WERI-Rb-1 (cell line): ENCODE results near the gene NDUFS4.
"Not testable (repeated sequence)": the region's sequence is repeated elsewhere in the genome, so short reads cannot be mapped to it uniquely, and the experiment has no call there.

Experiments used
- DNase-seq: peaks from one replicate; pipeline ENCODE4 v3.0.0-alpha.2; 2020
- H3K27ac ChIP-seq: fragments of 250-450 bp; sonication (Bioruptor Pico); 2 replicates; pipeline ENCODE4 v1.5.1; 2020; ENCODE audit warnings: mild to moderate bottlenecking, moderate library complexity
- H3K27me3 ChIP-seq: fragments of 250-450 bp; sonication (Bioruptor Pico); 2 replicates; pipeline ENCODE4 v1.5.1; 2021; ENCODE audit warnings: mild to moderate bottlenecking, low read depth, moderate library complexity; ENCODE audit not compliant: insufficient read depth, severe bottlenecking
- H3K36me3 ChIP-seq: fragments of 250-450 bp; sonication (Bioruptor Pico); 2 replicates; pipeline ENCODE4 v1.5.1; 2020; ENCODE audit warnings: mild to moderate bottlenecking, moderate library complexity
- H3K4me3 ChIP-seq: 2 replicates; pipeline ENCODE4 v1.5.1; 2011; ENCODE audit warnings: low read depth, mild to moderate bottlenecking, control low read depth, low read length
- H3K9me3 ChIP-seq: fragments of 250-450 bp; sonication (Bioruptor Pico); 2 replicates; pipeline ENCODE4 v1.5.1; 2021; ENCODE audit warnings: mild to moderate bottlenecking, moderate library complexity; ENCODE audit not compliant: severe bottlenecking
- TF ChIP-seq, protein P1 (sequence below): IDR thresholded peaks from 2 replicates; pipeline ENCODE4 v1.5.1; 2011; ENCODE audit warnings: low read depth, mild to moderate bottlenecking, control low read depth, inconsistent platforms, low read length

The NDUFS4 gene

DNA sequence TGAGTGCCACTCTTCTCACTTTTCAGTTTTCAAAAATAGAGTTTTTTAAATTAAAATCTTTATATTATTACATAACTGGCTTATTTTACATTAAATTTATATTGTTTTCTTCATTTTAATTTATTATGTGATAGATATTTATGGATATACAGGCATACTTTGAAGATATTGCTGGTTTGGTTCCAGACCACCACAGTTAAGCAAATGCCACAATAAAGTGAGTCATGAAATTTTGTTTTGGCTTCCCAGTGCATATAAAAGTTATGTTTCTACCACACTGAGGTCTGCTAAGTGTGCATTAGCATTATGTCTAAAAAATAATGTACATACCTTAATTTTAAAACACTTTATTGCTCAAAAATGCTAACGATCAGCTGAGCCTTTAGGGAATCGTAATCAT, 47.4 kb downstream of the NDUFS4 start:
- DNase-seq, result no peak
- no peak overlapping the region for H3K4me3 ChIP-seq

GRCh38 chr5:53608897-53609296, 48.5 kb downstream of the NDUFS4 start:
- H3K9me3 ChIP-seq, H3K27me3 ChIP-seq, H3K4me3 ChIP-seq, H3K27ac ChIP-seq, DNase-seq: not testable (repeated sequence)
- peaks cover 13% of the 10 kb centered on the region; the same call in 1 of the 2 replicates for H3K36me3 ChIP-seq

More for the DNA sequence above, 47.4 kb downstream of the NDUFS4 start:
- TF ChIP-seq, protein P1, sequence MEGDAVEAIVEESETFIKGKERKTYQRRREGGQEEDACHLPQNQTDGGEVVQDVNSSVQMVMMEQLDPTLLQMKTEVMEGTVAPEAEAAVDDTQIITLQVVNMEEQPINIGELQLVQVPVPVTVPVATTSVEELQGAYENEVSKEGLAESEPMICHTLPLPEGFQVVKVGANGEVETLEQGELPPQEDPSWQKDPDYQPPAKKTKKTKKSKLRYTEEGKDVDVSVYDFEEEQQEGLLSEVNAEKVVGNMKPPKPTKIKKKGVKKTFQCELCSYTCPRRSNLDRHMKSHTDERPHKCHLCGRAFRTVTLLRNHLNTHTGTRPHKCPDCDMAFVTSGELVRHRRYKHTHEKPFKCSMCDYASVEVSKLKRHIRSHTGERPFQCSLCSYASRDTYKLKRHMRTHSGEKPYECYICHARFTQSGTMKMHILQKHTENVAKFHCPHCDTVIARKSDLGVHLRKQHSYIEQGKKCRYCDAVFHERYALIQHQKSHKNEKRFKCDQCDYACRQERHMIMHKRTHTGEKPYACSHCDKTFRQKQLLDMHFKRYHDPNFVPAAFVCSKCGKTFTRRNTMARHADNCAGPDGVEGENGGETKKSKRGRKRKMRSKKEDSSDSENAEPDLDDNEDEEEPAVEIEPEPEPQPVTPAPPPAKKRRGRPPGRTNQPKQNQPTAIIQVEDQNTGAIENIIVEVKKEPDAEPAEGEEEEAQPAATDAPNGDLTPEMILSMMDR, result no peak
- Histone ChIP-seq H3K36me3 (peaks cover 13% of the 10 kb centered on the region; the same call in 1 of the 2 replicates), H3K9me3 (no peaks in the 10 kb centered on the region), H3K27me3 (no peaks in the 10 kb centered on the region), H3K27ac (no peak overlapping the region)

DNA sequence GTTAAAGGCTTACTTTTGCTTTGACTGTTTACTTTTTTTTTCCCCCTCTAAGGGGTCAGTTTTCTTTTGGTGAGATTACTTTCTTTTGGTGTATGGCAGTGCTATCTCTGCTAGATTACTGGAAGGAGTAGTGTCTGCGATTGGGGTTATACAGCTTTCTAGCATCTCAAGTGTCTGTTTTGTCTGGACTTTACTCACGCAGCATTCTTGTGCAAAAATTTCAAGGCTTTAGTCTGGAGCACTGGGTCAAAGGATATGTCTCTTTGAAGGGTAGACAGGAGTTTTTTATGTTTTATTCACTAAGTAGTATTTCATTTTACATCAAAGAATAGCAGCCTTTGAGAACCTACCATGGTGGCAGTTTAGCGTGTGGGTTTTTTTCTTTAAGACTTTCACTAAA, 52.6 kb downstream of the NDUFS4 start:
- no peaks in the 10 kb centered on the region for H3K9me3 ChIP-seq
- no peak overlapping the region for H3K4me3 ChIP-seq
- TF ChIP-seq, protein P1, result no peak
- H3K27ac ChIP-seq, result no peak overlapping the region
- no peak for DNase-seq
- no peaks in the 10 kb centered on the region for H3K27me3 ChIP-seq
- no peaks in the 10 kb centered on the region for H3K36me3 ChIP-seq

DNA sequence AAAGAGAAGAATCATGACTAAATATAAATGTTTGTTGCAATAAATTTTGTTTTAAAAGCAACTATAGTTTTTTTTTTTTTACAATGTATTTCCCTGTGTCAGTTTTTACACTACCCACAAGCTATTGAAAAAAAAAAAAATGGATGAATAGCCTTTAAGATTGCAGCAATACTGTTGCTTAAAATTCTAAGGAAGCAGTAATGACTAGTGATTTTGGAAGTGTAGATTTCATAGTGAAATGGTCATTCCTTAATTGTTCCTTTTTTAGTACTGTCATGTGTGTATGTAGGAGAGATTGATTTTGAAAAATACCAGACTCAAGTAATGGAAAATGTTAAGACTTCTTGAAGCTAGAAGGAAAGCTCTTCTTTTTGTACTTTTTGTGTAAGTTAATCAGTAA, 53.1 kb downstream of the NDUFS4 start:
- Histone ChIP-seq H3K27me3 (no peaks in the 10 kb centered on the region), H3K4me3 (no peak overlapping the region), H3K27ac (no peak overlapping the region), H3K9me3 (no peaks in the 10 kb centered on the region), H3K36me3 (no peaks in the 10 kb centered on the region)
- DNase-seq, result no peak
- TF ChIP-seq, protein P1, result no peak

DNA sequence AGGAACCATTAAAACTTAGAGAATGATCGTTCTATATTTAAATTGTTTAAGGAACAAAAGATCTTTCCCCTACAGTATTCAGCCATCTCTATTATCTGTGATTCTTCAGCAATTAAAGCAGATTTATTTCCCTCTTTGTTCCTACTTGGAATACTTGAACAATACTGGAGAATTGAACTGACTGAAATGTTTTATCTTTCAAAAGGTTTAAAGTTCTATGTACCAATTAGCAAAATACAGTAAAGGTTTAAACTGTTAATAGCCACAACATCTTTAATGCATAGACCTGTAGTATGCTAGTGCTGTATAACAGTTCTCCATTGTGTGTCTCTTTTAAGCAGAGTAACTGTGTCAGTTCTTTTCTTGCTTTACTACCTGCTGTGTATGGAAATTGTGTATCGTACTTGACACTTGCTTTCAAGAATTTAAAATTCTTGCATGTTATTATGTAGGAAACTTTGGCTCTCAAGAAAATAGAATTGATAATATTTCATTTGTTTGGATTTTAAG, 54.0 kb downstream of the NDUFS4 start:
- Histone ChIP-seq H3K4me3 (no peak overlapping the region), H3K9me3 (no peaks in the 10 kb centered on the region), H3K27ac (no peak overlapping the region), H3K27me3 (no peaks in the 10 kb centered on the region), H3K36me3 (no peaks in the 10 kb centered on the region)
- no peak for DNase-seq
- TF ChIP-seq, protein P1, result no peak

- DNase-seq, result no peak
- no peak overlapping the region for H3K27ac ChIP-seq
- TF ChIP-seq, protein P1, result no peak
- no peak overlapping the region for H3K4me3 ChIP-seq
- H3K9me3 ChIP-seq, result no peaks in the 10 kb centered on the region
- no peaks in the 10 kb centered on the region for H3K36me3 ChIP-seq
- H3K27me3 ChIP-seq, result no peaks in the 10 kb centered on the region
Observed at GRCh38 chr5:53616939-53617549, 56.6 kb downstream of the NDUFS4 start.
